DMS 273 (cell line): ENCODE results near the gene FGF9.

ENCODE experiments used
- DNase-seq: peaks from one replicate; lab custom pipeline; 2025; ENCODE audit not compliant: unreplicated experiment; lab: John Stamatoyannopoulos, UW

FGF9 gene

DNA sequence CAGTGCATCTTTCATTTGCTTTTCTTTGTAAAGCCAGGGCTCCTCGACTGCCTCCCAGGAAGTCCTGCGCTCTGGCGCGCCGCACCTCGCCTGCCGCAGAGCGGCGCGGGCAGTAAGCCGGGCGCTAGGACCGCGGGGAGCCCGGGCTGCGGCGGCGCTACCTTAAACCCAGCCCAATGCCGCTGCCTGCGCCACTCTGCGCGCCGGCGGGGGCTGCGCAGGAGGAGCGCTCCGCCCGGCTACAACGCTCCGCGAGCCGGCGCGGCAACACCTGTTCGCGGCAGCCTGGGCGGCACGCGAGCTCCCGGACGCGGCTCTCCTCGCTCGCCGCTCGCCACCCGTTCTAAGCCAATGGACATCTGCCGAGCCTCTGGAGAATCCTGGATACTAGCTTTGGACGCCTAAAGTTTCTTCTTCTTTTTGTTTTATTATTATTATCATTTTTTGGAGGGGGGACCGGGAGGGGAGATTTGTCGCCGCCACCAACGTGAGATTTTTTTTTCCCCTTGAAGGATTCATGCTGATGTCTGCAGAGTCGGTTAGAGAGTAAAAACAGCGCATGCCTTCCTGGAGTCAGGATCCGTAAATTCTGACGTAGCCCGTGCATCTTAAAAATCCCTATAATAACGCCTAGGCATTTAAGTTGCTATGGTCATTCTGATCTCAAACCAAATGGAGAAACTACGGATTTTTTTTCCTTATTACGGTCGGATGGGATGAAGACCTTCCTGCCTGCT, at the start of gene FGF9:
Gene FGF9 (plus strand): TSS at position 191 of the 737 bp plus-strand sequence. CDS start 840 bp downstream, outside the sequence.
- DNase-seq, result peak; percentile 88

DNA sequence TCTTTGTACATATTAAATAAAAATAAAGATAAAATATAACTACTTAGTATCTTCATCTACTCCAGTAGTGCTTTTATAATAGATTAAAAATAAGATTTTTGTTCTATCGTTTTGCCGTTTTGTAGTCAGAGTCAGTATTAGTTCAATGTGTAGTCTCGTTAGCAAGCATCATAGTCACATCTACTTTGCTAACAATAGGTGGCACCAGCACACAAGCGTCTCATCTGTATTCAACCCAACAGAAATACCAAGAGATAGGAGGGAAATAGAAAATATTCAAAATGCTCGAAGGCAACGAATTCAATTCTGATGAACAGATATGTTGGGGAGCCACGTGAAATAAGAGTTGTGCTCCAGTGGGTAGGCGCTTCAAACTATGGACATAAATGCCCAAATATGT, 45.5 kb upstream of the FGF9 start:
- DNase-seq, result peak; percentile 36

DNA sequence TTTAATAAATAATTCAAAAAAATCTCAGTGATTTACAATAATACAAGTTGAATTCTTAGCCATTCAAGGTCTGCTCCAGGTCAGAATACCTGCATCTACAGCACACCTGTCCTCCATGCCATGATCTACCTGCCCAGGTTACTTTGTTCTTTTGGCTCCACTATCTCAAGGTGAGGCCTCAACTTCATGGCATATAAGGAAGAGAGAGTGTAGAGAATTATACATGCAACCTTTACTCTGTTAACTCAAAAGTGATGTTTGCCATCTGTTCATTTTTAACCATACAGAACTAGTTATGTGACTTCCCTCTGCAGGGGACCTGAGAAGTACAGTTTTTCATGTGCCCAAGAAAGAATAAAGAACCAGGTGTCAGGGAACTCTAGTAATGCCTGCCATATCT, 38.7 kb upstream of the FGF9 start:
- no peak for DNase-seq

DNA sequence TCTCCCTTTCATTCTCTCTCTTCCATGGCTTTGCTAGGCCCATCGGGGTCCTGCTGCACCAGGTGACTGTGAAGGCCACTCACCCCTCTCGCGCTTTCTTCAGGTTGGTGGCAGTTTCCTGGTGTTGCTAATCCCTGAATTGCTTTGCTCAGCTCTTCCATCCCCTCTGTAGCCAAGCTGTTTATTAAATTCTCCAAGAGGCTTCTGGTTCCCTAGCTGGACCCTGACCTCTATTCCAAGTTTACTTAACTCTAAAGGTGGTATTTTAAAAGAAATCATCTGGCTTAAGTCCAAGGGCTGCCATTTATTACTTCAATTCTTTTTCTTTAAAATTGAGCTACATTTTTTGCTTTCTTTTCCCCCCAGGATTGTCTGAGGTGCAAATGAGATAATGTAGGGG, 34.2 kb upstream of the FGF9 start:
- DNase-seq, result no peak

DNA sequence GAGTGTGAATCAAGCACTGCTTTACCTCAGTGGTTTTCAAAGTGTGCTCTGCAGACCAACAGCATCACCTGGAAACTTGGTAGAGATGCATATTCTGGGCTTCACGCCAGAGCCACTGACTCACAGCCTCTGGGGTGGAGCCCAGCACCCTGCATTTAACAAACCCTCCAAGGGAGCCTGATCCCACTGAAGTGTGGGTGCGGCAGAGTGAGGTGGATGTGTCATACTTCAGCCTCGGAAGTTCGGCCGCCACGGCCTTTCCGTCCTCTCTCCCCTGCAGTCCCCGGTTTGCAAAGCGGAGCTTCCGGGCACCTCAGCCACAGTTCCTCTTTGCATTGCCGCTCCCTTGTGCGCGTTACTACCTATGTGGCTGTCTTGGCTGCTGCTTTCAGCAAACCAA, 33.6 kb upstream of the FGF9 start:
- peak; percentile 0 for DNase-seq

DNA sequence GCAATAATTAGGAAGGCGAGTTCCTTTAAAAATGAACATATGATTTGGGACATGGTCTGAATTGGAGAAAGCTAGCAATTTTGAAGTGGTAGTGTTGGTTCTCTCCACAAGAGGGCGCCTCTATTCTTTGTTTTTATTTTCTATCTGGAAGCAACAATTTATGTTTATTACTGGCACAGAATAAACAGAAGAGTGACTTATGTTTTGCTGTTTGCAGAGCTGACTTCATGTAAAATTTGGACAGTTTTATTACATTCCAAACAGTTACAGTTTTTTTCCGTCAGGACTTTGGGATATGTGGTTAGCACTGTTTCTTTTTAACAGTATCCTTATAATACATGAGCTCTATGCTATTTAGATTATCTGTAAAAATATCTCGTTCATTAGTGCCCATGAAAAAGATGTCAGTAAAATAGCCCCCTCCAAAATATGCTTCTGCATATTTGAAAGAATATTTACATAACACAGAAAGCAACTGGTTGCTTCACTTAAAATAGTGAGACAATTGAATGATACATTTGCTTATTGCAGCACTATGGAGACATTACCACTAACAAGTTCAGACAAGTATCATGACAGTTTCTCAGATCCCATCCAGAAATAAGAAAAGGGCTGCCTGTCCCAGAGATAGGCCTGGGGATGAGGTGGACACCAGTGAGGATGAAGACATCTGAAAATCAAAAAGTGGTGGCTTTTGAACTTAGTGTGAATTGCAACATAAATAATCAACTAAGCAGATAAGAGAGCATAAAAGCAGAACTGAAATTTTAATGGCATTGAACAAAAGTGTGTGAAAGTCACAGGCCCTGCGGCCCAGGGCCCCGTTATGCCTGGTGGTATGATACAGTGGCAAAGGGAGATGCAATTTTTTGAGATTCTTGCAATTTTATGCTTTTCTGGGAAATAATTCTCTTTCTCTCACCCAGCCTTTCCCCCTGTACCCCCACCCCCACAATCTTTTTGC, 32.3 kb upstream of the FGF9 start:
- DNase-seq, result peak; percentile 28

DNA sequence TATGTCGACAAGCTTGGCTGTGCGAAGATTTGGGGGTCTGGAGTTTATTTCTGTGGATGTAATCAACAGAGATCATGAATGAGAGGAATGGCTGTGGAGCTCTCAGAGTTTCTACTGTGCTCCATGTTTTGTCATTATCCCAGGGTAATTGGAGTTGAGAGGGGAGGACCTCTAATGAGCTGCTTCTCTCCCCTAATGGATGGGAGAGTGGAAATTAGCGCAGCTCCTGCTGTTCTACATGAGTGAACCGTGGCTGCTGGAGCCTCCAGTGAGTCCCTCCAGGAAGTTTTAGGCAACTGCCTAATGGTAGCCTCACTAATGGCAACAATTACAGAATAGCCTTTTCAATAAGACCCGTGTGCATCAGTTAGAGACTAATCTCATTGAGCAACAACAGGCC, 31.3 kb upstream of the FGF9 start:
- no peak for DNase-seq

DNA sequence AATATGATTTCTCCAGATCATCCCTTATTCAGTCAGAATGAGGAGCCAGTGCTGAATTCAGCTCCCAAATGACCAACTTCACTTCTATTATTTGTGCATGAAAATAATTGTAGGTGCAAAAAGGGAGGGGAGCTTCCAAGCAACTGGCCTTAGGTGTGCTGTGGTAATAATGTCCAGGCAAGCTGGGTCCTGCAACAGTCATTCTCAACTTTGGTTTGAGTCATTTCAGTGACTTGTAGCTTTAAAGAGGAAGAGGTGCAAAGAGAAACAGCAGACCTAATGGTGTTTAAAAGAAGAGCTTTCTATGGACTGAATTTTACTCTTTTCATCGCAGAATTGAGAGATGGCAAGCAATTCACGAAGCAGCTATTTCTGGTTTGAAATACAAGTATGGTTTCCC, 29.2 kb upstream of the FGF9 start:
- DNase-seq, result no peak

DNA sequence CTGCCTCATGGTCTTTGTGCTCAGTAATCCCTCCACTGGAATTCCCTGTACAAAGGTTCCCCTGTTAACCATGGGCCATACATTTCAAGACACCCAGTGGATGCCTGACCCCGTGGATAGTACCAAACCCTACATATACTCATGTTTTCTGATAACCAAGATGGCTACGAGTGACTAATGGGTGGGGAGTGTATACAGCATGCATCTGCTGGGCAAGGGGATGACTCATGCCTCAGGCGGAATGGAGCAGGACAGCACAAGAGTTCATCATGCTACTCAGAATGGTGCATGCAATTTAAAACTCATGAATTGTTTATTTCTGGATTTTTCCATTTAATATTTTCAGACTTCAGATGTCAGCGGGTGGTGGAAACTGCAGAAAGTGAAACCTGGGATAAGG, 13.3 kb upstream of the FGF9 start:
- DNase-seq, result no peak

DNA sequence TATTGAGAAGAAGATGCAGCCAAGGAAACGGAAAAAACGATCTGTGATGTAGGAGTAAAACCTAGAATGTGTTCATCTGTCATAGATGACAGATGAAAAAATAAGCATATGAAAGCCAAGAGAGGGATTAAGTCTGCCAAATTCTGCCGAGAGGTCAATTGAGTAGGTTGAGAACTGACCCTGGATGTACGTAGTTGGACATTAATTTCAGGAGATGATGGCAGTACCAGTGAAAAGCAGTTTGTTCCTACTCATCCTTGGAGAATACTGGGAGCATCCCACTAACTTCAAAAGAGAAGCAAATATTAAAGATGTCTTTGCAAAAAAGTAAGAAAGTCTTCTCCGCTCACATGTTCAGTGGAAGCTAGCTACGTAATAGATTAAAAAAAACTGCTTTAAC, 11.8 kb upstream of the FGF9 start:
- DNase-seq, result no peak

DNA sequence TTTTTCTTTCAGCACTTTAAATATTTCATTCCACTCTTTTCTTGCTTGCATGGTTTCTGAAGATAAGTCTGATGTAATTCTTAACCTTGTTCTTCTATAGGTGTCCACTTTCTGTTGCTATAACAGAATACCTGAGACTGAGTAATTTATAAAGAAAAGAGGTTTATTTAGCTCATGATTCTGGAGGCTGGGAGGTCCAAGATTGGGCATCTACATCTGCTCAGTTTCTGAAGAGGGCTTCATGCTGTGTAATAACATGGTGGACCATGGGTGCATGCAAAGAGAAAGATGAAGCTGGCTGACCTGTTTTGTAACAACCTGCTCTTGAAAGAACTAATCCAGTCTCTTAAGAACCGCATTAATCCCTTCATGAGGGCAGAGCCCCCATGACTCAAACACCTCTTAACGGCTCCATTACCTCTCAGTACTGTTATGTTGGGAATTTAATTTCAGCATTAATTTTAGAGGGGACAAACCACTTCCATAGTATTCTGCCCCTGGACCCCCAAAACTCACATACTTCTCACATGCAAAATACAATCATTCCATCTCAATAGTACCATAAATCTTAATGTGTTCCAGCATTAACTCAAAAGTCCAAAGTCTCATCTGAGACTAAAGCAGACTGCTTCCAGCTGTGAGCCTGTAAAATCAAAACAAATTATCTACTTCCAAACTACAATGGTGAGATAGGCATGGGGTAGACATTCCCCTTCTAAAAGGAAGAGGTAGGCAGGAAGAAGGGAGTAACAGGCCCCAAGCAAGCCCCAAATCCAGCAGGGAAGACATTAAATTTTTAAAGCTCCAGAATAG, 9.6 kb upstream of the FGF9 start:
- DNase-seq, result no peak

DNA sequence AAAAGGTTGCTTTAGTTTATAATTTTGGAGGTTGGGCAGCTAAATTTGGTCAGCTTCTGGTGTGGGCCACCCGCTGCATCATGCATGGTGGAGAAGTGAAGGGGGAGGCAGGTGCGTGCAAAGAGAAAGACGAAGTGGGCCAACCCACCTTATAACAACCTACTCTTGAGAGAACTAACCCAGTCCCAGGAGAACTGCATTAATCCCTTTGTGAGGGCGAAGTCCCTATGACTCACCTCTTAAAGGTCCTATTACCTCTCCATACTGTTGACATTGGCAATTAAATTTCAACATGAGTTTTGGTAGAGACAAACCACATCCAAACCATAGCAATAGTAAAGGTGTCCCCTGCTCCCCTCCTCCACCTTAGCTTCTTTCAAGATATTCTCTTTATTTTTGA, 7.7 kb upstream of the FGF9 start:
- DNase-seq, result no peak

DNA sequence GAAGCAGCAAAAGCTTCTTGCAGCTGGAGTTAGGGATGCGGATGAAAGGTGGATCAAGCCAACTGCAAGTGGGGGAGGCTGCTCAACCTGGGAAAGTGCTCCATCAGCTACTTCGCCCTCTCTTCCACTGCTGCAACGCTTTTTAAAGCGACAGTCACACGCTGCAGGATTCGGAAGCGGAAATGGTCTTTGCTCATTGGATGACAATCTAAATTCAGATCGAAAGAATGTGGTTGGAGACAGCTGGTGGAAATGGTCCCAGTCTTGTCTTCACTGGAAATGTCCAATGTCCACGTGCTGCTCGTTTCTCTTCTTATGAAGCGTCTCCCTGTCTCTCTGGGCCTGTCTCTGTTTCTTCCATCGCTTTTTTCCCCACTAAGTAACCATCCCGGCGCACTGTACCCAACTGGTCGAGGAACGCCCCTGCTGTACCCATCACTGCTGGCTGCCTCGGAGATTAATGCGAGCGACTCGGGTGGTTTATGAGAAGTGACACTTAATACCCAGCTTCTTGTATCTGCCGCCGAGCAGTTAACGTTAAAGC, 2.1 kb upstream of the FGF9 start:
- no peak for DNase-seq

DNA sequence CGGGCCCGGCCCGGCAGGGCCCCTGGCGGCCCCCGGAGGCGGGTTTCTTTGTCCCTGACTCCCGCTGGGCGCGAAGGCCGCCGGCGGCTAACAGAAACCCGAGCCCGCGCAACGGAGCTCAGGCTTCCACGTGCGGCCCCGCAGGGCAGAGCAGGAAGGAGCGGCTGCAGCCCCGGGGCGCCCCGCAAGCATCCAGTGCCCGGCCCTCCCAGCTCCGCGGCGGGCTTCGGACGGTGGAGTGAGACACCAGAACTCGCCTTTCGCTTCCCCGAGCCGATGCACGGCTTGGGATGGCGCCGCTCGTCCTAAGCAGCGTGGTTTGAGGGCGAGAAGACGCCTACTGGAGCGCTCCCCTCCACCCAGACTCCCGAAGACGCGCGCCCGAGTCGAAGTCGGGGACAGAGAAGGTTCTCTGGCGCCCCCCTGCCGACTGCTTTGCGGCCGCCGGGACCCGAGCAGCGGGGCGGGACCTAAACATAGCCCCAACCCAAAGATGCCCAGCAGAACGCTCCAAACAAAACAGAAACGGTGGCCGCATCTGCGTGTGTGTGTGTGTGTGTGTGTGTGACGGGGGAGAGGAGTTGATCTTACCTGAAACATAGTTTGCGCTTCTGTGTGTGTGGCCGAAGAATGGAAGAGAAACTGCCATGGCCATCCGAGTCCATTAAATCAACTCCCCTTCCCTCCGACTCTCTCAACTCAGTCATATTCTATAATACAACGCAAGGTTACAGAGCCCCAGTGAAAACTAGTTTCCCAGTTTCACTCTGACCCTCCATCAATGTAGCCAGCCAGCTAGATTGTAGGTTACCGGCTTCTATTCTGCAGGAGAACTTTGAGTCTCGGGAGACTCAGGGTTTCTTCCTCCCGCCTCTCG, 629 bp upstream of the FGF9 start:
- DNase-seq, result peak; percentile 72

DNA sequence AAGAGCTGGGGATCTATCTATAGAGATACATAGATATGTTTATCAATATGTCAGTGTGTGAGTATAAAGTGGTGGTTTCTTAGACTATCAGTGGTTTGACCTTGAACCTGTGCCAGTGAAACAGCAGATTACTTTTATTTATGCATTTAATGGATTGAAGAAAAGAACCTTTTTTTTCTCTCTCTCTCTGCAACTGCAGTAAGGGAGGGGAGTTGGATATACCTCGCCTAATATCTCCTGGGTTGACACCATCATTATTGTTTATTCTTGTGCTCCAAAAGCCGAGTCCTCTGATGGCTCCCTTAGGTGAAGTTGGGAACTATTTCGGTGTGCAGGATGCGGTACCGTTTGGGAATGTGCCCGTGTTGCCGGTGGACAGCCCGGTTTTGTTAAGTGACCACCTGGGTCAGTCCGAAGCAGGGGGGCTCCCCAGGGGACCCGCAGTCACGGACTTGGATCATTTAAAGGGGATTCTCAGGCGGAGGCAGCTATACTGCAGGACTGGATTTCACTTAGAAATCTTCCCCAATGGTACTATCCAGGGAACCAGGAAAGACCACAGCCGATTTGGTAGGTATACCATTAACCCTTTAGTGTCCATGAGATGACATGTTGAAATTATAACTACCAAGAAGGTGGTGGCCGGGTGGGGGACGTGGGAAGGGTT, 880 bp downstream of the FGF9 start:
- DNase-seq, result peak; percentile 22

DNA sequence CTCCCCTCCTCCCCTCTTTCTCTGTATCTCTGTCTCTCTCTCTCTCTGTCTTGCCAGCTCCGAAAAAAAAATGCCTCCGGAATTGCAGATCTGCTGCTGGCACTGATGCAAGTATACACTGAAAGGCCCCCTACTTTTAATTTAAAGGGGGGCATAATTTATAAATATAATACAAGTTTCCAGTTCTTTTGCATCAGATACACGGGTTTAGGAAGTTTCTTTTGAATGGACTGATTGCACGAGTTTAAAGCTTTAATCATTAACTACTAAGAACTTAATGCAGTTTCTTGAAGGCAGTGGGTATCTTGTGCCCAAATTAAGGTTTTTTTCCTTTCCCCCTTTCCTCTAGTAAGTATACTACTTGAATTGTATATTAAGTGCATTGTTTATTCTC, 1.4 kb downstream of the FGF9 start:
- peak; percentile 22 for DNase-seq

DNA sequence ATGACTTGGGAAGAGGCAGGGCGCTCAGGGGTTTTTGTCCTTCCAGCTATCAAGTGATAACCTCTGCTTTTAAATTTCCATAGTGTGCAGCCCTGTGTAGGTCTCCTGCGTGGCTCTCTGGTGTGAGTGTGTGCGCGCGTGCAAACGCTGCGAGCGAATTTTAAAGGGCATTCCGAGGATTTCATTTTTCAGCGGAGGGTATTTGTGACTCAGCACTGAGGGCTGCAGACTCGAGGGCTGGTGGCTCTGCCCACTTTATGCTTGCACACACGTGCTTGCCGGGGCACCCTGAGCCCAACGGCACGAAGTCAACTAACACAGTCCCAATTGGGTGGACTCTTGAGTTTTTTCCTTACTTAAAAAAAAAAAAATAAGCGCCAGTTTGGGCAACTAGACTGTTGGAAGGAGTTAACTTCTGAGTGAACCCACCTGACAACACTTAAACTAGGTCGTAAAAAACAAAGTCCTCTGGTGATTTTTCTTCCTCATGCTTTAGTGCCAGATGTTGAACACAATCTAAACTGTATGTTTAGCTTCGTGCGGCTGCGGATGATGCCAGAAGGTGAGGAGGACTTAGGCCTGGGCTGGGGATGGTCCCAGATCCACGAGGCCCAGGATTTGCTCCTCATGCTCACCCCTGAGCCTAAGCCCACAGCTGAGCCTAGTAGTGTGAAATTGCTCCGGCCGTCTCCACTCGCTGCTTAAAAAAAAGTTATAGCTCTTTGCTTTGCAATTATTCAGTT, 2.1 kb downstream of the FGF9 start:
- peak; percentile 23 for DNase-seq

DNA sequence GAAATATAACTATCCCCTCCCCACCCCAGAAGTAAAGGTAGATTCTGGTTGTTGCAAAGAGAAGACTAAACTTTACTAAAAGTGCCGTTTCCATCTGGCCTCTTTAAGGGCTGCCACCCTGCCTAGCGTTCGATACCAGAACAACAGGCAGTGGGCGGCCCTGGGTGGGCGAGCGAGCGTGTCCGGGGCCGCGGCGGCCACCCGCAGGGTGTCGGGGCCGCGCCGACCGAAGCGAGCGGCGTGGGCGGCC, 2.6 kb downstream of the FGF9 start:
- DNase-seq, result peak; percentile 56

DNA sequence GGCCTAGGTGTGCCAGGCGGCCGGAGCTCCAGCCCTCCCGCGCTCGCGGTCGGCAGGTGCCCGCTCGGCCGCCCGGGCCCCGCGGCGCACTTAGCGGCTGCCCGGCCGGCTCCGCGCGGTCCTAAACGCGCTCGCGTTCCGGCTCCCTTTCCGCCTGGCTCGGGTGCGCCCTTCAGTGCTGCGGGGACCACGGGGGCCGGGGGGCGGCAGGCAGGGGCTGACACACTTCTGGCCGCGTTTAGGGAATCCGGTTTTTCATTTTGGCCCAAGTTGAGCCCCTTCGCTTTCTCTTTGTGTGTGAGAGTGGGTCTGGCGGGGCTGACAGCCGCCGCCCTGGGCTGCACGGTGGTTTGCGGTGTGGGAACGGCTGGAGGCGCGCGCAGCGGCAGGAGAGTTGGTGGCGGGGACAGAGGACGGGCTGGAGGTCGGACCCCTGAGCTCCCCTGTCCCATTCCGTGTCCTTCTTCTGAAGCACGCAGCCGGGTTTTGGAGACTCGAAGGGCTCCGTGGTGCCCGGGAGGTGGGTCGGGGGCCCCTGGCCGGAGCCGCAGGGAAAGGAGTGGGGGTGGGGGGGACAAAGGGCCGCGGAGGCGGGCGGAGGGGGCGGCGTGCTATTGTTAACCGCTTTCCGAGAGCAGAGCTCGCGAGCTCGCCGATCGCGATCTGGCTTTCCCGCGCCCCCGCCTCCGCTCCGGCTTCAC, 3.1 kb downstream of the FGF9 start:
- peak; percentile 65 for DNase-seq
